ENCODE measurements around the gene OAT.

Gene OAT

DNA sequence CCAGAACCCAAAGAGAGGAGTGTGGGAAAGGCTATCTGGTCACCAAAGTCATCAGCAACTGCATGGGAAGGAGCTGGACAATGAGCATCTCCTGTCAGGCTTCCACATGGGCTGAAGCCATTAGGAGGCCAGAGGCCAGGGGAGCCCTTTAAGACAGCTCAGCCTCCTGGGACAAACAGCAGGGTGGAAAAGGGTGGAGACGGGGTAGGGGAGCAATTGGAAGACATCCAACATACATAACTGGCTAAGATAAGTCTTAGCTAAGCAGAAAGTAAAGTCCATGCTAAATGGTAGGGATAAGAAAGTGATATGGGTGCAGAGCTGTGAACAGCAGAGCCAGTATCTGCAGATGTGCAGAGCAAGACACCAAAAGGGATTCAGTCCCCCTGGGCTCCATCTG, 1.5 kb upstream of the OAT start:
- TF ChIP-seq EZH2 (IDR thresholded peaks at IDR 0.05; ENCODE audit: borderline replicate concordance, low read depth, low read length, severe bottlenecking): no peak
- TF ChIP-seq, protein P1, sequence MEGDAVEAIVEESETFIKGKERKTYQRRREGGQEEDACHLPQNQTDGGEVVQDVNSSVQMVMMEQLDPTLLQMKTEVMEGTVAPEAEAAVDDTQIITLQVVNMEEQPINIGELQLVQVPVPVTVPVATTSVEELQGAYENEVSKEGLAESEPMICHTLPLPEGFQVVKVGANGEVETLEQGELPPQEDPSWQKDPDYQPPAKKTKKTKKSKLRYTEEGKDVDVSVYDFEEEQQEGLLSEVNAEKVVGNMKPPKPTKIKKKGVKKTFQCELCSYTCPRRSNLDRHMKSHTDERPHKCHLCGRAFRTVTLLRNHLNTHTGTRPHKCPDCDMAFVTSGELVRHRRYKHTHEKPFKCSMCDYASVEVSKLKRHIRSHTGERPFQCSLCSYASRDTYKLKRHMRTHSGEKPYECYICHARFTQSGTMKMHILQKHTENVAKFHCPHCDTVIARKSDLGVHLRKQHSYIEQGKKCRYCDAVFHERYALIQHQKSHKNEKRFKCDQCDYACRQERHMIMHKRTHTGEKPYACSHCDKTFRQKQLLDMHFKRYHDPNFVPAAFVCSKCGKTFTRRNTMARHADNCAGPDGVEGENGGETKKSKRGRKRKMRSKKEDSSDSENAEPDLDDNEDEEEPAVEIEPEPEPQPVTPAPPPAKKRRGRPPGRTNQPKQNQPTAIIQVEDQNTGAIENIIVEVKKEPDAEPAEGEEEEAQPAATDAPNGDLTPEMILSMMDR (IDR thresholded peaks at IDR 0.05; ENCODE audit: borderline replicate concordance, extremely low read depth, low read length, poor library complexity, severe bottlenecking): no peak
- no peaks in the 10 kb centered on the region for H3K36me3 ChIP-seq (ENCODE audit: insufficient read depth, low read length)
- no peak overlapping the region for H3K27ac ChIP-seq (ENCODE audit: low read length)
- no peaks in the 10 kb centered on the region for H3K79me2 ChIP-seq (ENCODE audit: insufficient read depth, low read length)
- no peak overlapping the region for H3K4me2 ChIP-seq (ENCODE audit: insufficient read depth, low read length)
- no peak overlapping the region for H3K4me3 ChIP-seq (ENCODE audit: low read depth in 1 of 2, low read length in 2 of 2)
- H3K9ac ChIP-seq (ENCODE audit: low read depth, low read length): no peak overlapping the region
- no peaks in the 10 kb centered on the region for H3K4me1 ChIP-seq (ENCODE audit: insufficient read depth, low read length)
- ATAC-seq (ENCODE audit: insufficient read depth, low read depth): no peak
- no peak for DNase-seq
- H4K20me1 ChIP-seq (ENCODE audit: insufficient read depth, low read length): no peaks in the 10 kb centered on the region
- H2AFZ ChIP-seq (ENCODE audit: low read depth, low read length): no peak overlapping the region
- peaks cover 7% of the 10 kb centered on the region for H3K27me3 ChIP-seq (ENCODE audit: insufficient read depth, low read length, poor library complexity)
- H3K9me3 ChIP-seq (ENCODE audit: insufficient read depth, low read length, severe bottlenecking): no peaks in the 10 kb centered on the region

DNA sequence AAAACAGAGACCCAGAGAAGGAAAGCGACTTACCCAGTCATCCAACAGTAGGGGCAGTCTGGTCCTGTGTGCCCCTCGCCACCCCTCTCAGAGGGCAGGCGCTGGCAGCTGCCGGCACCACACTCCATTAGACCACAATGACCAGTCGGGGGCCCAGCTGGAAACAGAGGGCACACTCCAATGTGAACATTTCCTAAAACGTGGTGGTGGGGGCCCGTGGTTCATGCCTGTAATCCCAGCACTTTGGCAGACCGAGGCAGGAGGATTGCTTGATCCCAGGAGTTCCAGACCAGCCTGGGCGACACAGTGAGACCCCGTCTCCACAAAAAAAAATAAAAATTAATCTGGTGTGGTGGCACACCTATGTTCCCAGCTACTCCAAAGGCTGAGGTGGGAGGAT, 912 bp upstream of the OAT start:
- H3K4me2 ChIP-seq (ENCODE audit: insufficient read depth, low read length): no peak overlapping the region
- no peak for DNase-seq
- H3K4me1 ChIP-seq (ENCODE audit: insufficient read depth, low read length): no peaks in the 10 kb centered on the region
- no peak overlapping the region for H3K27ac ChIP-seq (ENCODE audit: low read length)
- H3K9me3 ChIP-seq (ENCODE audit: insufficient read depth, low read length, severe bottlenecking): no peaks in the 10 kb centered on the region
- TF ChIP-seq, protein P1 (IDR thresholded peaks at IDR 0.05; ENCODE audit: borderline replicate concordance, extremely low read depth, low read length, poor library complexity, severe bottlenecking): no peak
- TF ChIP-seq EZH2 (IDR thresholded peaks at IDR 0.05; ENCODE audit: borderline replicate concordance, low read depth, low read length, severe bottlenecking): no peak
- no peak overlapping the region for H2AFZ ChIP-seq (ENCODE audit: low read depth, low read length)
- no peaks in the 10 kb centered on the region for H3K36me3 ChIP-seq (ENCODE audit: insufficient read depth, low read length)
- no peak for ATAC-seq (ENCODE audit: insufficient read depth, low read depth)
- H3K27me3 ChIP-seq (ENCODE audit: insufficient read depth, low read length, poor library complexity): peaks cover 7% of the 10 kb centered on the region
- H3K79me2 ChIP-seq (ENCODE audit: insufficient read depth, low read length): no peaks in the 10 kb centered on the region
- H3K4me3 ChIP-seq (ENCODE audit: low read depth in 1 of 2, low read length in 2 of 2): no peak overlapping the region
- no peaks in the 10 kb centered on the region for H4K20me1 ChIP-seq (ENCODE audit: insufficient read depth, low read length)
- H3K9ac ChIP-seq (ENCODE audit: low read depth, low read length): no peak overlapping the region

DNA sequence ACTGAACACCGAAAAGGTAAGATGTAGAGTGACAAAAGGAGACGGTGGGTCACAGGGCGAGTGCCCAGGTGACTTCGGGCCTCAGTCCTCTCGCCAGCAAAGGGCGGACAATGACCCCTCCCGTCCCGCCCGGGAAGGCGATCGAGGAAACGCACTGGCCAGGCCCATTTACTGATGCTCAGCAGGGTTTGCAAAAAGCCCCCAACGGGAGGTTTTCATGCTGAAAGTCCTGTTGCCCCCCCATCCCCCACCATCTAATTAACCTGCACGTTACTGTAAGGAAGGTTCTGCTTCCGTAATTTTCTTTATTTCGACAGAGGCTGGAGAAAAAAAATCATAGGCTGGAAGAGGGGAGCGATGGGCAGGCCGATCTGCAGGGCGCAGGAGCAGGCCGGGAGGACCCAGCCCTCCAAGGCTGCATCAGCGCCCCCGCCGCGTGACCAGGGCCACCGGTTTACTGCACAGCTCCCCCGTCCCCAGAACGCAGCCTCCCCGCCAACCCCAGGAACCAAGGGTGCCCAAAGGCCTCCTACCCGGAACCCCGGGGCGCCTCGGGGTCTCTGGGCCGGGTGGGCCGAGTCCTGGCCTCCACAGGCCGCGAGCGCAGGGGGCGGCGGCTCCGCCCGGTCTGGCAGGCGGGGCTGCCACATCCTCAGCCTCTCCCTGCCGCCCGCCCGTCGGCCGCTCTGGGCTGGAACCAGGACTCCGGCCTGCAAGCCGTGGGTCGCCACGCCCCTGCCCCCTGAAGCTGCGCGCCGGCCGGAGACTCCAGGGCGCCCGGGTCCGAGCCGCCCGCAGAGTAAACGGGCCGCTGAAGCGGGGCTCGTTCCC, 613 bp downstream of the OAT start:
- Histone ChIP-seq H4K20me1 (ENCODE audit: insufficient read depth, low read length) (no peaks in the 10 kb centered on the region), H3K9ac (ENCODE audit: low read depth, low read length) (no peak overlapping the region), H3K4me1 (ENCODE audit: insufficient read depth, low read length) (no peaks in the 10 kb centered on the region), H3K27me3 (ENCODE audit: insufficient read depth, low read length, poor library complexity) (peaks cover 7% of the 10 kb centered on the region), H3K27ac (ENCODE audit: low read length) (no peak overlapping the region), H3K9me3 (ENCODE audit: insufficient read depth, low read length, severe bottlenecking) (no peaks in the 10 kb centered on the region), H3K4me3 (ENCODE audit: low read depth in 1 of 2, low read length in 2 of 2) (no peak overlapping the region), H3K79me2 (ENCODE audit: insufficient read depth, low read length) (no peaks in the 10 kb centered on the region), H3K4me2 (ENCODE audit: insufficient read depth, low read length) (no peak overlapping the region), H3K36me3 (ENCODE audit: insufficient read depth, low read length) (no peaks in the 10 kb centered on the region), H2AFZ (ENCODE audit: low read depth, low read length) (no peak overlapping the region)
- ATAC-seq (ENCODE audit: insufficient read depth, low read depth) (no peak), DNase-seq (no peak)
- no peak for TF ChIP-seq EZH2 (IDR thresholded peaks at IDR 0.05; ENCODE audit: borderline replicate concordance, low read depth, low read length, severe bottlenecking)
- TF ChIP-seq, protein P1 (IDR thresholded peaks at IDR 0.05; ENCODE audit: borderline replicate concordance, extremely low read depth, low read length, poor library complexity, severe bottlenecking): no peak
